Hematopoietic multipotent progenitor cell (in vitro differentiated cells): ENCODE measurements around the gene PTPRD. TPM values are rescaled to one million over a fixed set of nuclear protein-coding genes. Genes with fewer than 3 reads are reported as not detected.

ENCODE experiments used
- DNase-seq, 3 donors: peaks; one replicate each; pipeline ENCODE4 v3.0.0-alpha.2; 2011 to 2015; ENCODE audit warnings: low read depth in 2 of 3, low spot score in 2 of 3
- total RNA-seq: library from RNA; depleted of rRNA; stranded (reverse); fragments of >200 nt; gene quantifications from one replicate; pipeline ENCODE4 v1.2.3, GENCODE V29; 2012

The PTPRD gene
- total RNA-seq, 1 donor: 16.2 TPM

DNA sequence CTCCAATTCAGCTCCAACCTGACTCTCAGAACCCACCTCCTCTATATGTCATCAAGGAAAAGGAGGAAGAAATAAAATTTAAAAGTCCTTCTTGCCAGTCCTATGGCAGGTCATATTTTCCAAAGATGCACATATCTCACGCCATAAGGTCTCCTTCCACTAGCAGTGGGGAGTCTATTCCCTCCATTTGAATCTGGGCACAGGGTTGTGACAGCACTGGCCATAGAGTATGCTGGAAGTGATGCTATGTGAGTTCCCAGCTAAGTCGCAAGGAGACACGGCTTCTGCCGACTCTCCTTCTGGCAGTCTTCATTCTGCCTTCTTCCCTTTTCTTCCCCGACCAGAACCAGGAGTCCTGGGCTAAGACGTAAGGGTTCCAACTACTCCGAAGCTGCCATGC, 1929.3 kb downstream of the PTPRD start:
- DNase-seq: no peak

DNA sequence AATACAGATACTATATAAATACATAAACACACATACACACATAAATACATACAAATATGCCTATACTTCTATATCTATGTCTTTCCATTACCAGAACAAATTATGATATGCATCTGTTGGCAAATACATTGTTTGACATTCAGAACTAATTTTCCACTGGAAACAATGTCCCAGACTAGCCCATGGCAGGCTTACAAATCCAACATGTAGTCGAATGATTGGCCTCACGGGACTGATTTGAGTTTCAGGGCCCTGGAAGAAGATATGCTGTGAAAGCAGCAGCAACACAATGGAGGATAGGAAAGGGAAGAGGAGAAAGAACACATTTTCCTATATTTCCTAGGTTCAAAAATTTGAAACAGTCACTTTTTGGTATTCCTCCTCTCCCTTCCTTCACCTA, 1932.1 kb downstream of the PTPRD start:
- DNase-seq: no peak

DNA sequence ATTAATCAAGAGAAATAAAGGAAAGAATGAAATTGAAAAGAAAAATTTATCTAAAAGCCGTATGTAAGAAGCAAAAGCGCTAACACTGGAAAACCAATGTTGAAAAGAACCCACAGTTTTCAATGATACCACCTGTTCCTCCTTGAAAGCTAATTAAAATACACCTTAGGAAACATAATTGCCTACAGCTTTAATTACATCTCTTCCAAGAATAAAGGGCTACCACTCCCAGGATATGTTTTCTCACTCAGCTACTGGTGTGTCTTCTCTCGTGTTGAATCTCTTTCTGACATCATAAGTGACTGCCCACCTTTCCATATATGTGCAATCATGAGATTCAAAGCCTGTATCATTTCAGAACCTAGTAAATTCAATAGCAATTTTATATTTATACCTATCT, 1932.6 kb downstream of the PTPRD start:
- DNase-seq: no peak

DNA sequence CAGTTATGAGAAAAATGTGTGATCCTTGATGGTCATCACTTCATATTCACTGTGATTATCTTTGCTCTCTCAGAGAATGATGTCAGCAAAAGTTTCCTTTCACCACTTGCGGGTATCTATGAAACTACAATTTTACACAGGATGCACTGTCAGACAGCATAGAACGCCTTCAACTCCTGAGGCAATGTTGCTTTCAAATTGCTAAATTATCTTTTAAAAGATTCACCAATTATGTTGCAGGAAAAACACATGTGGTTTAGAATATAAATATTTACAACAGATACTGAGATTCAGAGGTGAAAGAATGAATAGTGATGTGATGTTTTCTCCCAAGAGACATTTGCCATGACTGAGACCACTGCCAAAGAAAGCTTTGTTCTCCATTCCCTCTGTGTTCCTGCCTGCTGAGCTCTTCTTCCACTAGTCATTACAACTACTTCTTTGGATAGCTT, 1933.4 kb downstream of the PTPRD start:
- no peak for DNase-seq

DNA sequence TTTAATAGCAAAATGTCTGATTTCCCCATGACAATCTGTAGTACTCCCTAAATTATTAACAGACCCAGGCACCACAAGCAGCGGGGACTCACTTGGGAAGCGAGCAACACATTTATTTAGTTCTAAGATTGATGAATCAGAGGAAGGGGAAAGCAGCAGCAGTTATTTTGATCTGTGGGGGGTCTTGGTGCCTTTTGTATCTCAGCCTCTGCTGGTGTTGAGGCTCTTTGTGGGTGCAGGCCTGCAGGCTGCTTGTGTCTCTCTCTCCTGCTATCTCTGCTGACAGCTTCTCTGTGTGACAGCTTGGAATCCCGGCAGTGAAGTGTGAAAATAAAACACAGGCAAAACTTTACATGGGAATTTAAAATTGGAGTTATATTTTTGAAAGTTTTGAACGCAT, 1935.1 kb downstream of the PTPRD start:
- DNase-seq: no peak

DNA sequence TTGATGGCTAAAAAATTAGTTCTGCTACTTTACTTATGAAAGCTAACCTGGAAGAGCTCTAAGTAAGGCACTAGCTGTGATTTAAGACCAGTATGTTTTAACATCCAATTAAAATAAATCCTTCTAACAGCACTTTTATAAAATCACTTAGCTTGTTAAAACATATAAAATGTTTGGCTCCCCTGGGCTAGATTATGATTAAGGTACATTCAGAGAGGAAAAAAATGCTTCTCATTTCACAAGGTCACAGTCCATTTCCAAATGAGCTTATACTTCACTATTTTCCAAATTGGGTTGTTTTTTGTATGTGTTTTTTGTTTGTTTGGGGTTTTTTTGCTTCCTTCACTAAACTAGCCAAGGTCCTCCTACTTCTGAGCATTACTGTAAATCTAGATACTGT, 1938.3 kb downstream of the PTPRD start:
- DNase-seq: no peak

DNA sequence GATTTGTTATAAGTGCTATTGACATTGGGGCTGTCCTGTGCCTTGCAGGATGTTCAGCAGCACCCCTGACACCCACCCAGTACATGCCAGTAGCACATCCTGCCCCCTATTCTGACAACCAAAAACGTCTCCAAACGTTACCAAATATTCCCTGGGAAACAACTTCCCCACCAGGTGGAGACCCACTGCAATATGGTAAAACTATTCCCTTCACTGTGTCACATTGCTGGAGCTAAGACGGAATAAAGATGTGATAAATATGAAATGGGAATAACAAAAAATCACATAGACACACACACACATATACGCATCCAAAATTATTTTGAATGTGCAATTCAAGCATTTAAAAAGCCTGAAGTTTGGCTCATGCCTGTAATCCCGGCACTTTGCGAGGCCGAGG, 1939.0 kb downstream of the PTPRD start:
- DNase-seq: no peak

DNA sequence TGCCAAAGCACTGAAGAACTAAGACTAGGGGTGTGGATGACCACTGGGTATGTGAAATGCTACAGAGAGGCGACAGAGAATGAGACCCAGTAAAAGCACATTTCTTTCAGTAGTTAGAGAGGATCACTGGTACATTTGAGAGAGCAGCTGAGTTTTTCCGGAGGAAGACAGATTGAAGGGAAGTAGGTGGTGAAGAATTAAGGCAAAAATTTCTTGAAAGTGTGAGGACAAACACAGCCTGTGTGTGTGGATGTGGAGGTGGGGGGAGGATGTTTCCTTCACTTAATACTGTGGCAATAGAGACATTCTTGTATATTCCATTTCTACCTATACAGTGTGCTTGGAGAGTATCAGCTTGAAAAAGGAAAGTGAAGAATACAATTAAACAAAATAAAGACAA, 1942.1 kb downstream of the PTPRD start:
- DNase-seq: no peak

DNA sequence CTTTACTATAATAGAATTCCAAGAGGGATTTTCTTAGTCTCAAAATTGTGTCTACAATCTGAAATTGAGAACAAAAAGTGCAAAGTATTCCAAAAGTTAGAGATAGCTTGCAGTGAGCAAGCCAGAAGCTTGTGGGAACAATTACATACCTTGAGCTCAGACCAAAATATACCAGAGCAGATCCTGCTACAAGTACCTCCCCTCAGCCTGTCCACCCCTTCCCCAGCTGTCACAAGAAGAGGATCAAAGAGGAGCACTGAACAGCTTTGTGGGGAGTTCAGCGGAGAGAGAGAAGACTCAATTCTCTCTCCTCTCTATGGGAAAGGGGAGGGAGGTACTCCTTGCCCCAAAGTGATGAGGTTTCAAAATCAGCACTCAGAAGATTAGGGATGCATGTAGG, 1944.1 kb downstream of the PTPRD start:
- no peak for DNase-seq

DNA sequence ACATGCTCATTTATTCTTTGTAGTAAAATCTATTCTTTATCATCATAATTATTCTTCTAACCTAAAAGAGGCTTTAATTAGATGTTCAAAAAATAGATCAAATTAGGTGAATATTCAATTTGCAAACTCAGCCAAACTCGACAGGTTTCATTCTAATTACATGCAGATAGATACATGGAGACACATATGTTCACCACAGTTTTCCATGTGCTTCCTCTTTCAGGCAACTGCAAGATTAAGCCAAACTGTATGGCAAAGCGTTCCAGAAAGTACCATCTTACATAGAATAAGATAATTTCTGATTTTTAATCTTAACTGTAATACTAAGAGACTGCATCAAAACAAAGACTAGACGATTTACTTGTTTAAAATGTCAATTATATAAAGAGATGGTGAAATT, 1944.6 kb downstream of the PTPRD start:
- DNase-seq: no peak

DNA sequence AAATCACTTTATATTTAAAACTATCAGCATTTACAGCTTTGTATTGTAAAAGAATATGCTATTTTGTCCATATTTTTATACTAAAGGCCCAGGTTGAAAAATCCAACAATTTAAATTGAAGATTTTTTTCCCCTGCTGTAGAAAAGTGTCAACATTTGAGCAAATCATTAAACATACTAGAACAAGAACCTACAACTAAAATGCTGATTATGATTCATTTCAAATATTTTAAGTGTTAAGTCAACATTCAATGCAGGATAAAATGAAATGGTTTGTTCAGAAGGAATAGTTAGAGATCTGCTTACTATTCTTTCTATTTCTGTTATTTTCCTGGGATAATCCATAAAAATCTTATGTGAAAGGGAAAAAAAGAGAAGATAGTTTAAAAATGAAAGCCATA, 1946.7 kb downstream of the PTPRD start:
- DNase-seq: no peak

DNA sequence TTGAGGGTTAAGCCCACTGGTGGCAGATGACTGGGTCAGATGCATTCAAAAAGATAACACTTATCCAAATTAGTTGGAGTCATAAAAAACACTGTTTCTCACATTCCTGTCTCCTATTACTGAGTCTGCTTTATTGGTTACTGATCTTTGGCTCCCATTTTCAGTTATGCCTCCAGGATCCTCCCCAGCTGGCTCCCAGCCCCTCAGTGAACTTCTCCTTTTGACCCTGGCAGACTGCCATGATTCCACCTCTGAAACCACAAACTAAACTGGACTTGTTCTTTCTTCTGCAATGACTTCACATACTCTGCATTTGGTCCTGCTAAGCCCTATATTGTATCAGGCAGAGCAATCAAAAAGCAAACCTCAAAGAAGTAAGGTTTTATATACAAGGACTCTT, 1952.4 kb downstream of the PTPRD start:
- DNase-seq: peak in 2 of 3 donors; percentile 87 to 96

DNA sequence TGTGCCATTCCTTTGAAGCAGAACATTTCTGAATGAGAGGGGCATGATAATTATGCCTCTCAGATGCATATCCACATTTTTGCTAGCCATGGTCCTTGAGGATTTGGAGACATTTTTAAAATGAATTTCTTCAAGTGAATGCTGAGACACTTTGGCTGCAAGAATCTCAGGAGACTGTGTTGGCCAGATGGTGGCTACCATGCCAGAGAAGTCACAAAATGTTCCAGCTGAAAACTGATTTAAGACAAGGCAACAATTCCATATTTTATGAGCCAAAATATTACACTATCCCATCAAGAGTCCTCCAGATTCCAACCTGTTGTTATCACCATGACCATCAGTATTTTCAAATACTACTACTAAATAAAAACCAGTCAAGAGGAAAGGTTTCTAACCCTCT, 1953.7 kb downstream of the PTPRD start:
- no peak for DNase-seq

DNA sequence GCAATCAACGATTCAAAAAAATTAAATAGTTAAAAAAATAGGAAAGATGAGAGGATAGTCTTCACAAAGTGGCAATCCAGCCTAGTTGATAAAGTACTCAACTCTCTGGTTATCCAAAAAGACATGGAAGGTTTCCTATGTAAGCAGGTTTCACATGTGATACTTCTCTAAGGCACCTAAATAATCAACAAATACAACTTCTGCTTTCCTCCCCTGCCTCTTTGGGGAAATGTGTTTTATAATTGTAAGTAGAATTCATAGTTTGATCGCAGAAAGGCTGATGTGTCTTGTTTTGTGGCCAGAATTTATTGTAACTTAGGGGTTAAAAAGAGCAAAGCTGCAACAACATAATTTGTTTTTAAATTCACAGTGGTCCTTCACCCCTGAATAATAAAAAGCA, 1957.7 kb downstream of the PTPRD start:
- DNase-seq: peak in 1 of 3 donors; percentile 49

DNA sequence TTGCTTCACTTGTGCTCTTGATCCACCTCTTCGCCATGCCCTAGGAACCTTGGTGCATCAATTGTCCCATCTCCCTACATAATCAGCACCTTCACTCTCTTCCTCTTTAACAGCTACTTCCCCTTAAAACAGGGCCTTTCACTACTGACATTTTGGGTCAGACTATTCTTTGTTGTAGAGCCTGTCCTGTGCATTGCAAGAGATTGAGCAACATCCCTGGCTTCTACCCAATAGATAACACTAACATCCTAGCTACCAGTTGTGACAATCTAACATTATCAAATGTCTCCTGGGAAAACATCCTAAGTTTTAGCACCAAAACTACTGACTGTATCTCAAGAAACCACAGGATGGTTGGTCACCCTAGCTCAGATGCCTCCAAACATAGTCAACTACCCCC, 1958.9 kb downstream of the PTPRD start:
- DNase-seq: peak in 2 of 3 donors; percentile 5 to 31

DNA sequence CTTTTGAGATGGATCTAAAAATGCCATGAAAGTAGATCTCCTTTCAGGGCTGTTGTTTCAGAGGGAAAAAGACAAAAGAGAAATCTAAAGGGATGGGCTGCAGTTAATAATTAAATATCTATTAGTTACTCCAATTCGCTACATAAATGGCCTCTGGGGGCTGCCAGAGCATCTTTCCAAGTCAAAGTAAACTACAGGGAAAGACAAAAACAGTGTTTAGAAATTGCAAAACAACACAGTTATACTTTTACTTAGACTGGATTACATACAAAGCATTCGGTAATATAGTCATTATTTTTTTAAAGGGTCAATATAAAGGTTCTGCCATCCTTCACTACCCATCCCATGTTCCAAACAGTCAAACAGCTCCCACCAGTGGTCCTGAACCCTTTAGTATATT, 1959.7 kb downstream of the PTPRD start:
- DNase-seq: no peak

DNA sequence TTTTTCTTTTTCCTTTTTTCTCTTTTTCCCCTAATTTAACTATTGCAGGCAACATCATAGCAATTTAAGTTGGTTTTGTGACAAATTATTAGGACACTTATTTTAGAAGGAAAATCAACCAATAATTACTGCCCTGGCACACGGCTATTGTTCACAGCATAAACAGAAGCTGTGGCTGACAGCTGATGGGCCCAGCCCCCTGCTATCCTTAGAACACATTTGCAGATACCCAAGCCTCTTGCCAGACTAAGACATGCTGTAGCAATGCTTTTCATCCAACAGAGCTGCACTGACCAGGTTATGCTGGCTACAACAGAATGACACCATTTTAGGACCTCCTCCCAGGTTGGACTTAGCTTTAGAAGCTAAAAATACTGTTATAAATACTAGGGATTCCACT, 1960.5 kb downstream of the PTPRD start:
- no peak for DNase-seq

DNA sequence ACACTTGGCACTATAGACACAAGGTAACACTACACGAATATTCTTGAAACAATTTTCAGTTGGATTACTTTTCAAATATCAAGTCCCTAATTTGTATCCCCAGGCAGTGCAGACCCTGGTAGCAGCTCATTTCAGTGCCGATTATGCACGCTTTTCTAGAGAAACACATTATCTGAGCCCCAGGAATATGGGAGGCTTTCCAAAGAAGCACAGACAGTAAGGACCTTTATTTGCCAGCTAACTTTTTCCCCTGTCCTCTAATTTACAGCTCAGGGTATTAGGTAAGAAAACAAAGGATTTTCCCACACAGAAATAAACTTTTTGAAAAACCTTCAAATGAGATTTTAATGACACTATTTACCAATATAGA, 1961.0 kb downstream of the PTPRD start:
- no peak for DNase-seq

DNA sequence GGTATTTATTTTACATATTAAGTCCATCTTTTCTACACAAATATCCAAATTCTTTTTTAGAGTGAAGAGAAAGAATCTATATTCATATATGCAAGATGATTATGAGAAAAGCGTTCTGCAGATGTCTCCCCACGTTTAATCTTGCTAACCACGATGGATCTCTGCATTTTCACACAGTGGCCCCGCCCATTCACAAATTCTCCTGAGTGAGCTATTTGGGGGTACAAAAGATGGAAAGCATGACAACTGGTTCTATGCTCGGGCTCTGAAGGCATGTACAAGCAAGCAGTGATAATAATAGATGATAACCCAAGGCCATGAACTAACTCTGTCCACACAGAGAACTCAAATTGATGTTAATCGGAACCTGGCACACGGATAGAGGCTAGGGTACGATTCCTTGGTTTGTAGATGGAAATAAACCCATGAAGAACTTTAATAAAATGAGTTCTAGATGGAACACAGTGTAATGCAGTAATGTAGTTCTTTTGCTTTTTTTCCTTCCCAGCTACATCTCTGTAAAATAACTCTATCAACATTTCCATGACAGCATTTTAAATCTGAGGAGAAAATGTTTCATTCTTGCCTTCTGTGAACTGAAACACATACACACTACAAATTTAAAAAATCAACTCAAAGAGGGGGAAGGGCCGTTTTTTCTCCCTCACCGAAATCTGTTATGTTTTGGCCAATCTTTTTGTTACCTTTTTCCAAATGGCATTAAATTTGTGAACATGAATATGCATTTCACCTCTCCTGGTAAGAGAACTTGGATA, 1961.5 kb downstream of the PTPRD start:
- no peak for DNase-seq

DNA sequence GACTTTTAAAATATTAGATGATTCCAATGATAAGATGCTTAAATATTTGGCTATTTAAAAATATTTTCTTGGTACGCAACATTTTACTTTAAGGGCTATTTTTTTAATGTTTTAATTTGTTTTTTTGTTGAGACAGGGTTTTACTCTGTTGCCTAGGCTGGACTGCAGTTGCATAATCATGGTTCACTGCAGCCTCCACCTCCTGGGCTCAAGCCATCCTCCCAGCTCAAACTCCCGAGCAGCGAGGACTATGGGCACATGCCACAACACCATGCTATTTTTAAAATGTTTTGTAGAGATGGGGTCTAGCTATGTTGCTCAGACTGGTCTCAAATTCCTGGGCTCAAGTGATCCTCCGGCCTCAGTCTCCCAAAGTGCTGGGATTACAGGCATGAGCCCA, 1963.0 kb downstream of the PTPRD start:
- no peak for DNase-seq

DNA sequence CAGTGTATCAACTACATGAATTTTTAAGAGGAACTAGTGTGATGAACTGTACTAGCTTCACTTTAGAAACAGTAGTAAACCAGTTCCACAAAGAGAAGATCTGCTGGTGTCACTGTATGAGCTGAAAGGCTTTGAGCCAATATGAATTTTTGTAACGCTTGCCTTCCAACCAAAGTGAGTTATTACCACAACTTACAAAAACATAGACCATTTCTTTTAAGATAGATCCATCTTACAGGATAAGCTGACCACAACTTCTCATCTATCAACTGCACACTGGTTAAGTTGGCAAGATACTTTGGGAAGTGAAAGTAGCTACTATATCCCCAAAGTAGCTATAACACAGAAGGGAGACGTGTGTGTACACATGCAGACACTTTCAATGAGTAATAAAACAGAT, 1963.6 kb downstream of the PTPRD start:
- peak in 2 of 3 donors; percentile 19 to 60 for DNase-seq

DNA sequence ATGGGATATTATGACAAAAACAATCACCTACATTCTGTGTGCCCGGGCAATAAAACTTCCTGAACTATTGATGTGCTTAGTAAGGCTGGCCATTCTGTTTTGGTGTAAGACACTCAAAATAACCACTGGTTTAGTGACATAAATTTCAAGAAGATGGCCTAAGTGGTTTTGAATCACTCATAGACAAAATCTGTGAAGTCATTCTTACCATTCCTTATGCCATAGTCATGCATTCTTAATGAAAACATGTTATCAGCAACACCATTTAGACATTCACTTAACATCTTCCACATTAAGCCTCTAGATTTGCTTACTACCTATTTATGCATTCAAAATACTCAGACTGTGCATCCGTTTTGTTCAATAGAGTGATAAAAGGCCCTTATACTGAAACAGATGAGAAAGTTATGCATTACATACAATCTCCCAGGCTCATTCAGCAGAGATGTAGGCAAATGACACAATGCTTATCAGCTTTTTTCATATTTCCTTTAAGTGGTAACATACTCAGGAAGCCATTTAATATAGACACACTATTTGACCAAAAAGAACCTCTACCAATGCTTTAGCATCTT, 1964.4 kb downstream of the PTPRD start:
- DNase-seq: peak in 2 of 3 donors; percentile 29 to 53

DNA sequence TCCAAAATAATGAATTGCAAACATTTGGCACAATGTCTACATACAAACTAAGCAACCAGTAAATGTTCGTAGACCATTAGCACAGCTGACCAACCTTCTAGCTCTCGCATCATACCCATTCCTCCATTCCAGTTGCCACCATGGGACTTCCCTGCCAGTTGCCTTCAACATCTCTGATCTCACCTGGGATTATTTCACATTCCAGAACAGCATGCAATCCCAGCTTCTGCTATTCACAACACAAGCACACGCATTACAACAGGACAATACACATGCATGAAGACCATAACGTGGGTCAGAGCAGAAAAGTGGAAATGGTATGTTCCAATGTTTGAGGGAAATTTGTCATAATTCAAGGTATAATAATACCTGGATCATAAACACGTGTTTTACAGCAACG, 1965.0 kb downstream of the PTPRD start:
- DNase-seq: no peak
